ENCODE data around the gene PMEPA1.

Gene PMEPA1

GRCh38 chr20:57618764-57619050 is 91.1 kb downstream of the PMEPA1 start:
- TF ChIP-seq Cebpa-rat (IDR thresholded peaks at IDR 0.05) = no peak
- Histone ChIP-seq H3K9ac (no peak overlapping the region), H3K27me3 (peaks cover 9% of the 10 kb centered on the region), H3K27ac (peak overlapping the region; percentile 58; the same call in 1 of the 2 replicates), H3K36me3 (no peaks in the 10 kb centered on the region), H4K20me1 (peaks cover 19% of the 10 kb centered on the region), H3K4me1 (peaks cover 83% of the 10 kb centered on the region), H3K9me3 (no peaks in the 10 kb centered on the region), H3K4me2 (peak overlapping the region; percentile 95), H3K4me3 (peak overlapping the region; percentile 49)

GRCh38 chr20:57618091-57618763 is 91.6 kb downstream of the PMEPA1 start:
- Histone ChIP-seq H3K9ac (no peak overlapping the region), H3K36me3 (no peaks in the 10 kb centered on the region), H3K27ac (no peak overlapping the region), H3K27me3 (peaks cover 9% of the 10 kb centered on the region), H3K9me3 (no peaks in the 10 kb centered on the region), H3K4me2 (peak overlapping the region; percentile 95), H4K20me1 (peaks cover 19% of the 10 kb centered on the region), H3K4me3 (peak overlapping the region; percentile 49; the same call in 1 of the 2 replicates), H3K4me1 (peaks cover 87% of the 10 kb centered on the region)
- TF ChIP-seq Cebpa-rat (IDR thresholded peaks at IDR 0.05) = no peak

GRCh38 chr20:57617079-57617795 is 92.6 kb downstream of the PMEPA1 start:
- Histone ChIP-seq H3K4me3 (no peak overlapping the region), H3K27ac (no peak overlapping the region), H3K27me3 (peaks cover 9% of the 10 kb centered on the region), H3K9me3 (no peaks in the 10 kb centered on the region), H3K4me1 (peaks cover 78% of the 10 kb centered on the region), H3K9ac (no peak overlapping the region), H4K20me1 (peaks cover 19% of the 10 kb centered on the region), H3K36me3 (no peaks in the 10 kb centered on the region), H3K4me2 (peak overlapping the region; percentile 95)
- TF ChIP-seq Cebpa-rat (IDR thresholded peaks at IDR 0.05) = no peak

GRCh38 chr20:57616143-57616951 is 93.5 kb downstream of the PMEPA1 start:
- Histone ChIP-seq H3K36me3 (no peaks in the 10 kb centered on the region), H3K9me3 (no peaks in the 10 kb centered on the region), H3K27ac (no peak overlapping the region), H3K4me3 (no peak overlapping the region), H4K20me1 (peaks cover 19% of the 10 kb centered on the region), H3K4me2 (peak overlapping the region; percentile 95), H3K27me3 (peaks cover 9% of the 10 kb centered on the region), H3K9ac (no peak overlapping the region), H3K4me1 (peaks cover 69% of the 10 kb centered on the region)
- TF ChIP-seq Cebpa-rat (IDR thresholded peaks at IDR 0.05) = no peak

GRCh38 chr20:57615445-57615811 is 94.4 kb downstream of the PMEPA1 start:
- Histone ChIP-seq H3K4me3 (no peak overlapping the region), H3K27ac (no peak overlapping the region), H3K27me3 (peaks cover 9% of the 10 kb centered on the region), H3K9ac (no peak overlapping the region), H3K36me3 (no peaks in the 10 kb centered on the region), H3K4me2 (peak overlapping the region; percentile 95; the same call in 1 of the 2 replicates), H3K4me1 (peaks cover 68% of the 10 kb centered on the region), H3K9me3 (no peaks in the 10 kb centered on the region), H4K20me1 (peaks cover 18% of the 10 kb centered on the region)
- TF ChIP-seq Cebpa-rat (IDR thresholded peaks at IDR 0.05) = no peak

- Histone ChIP-seq H3K4me1 (peaks cover 67% of the 10 kb centered on the region), H3K36me3 (no peaks in the 10 kb centered on the region), H3K4me2 (peak overlapping the region; percentile 95; the same call in 1 of the 2 replicates), H4K20me1 (peaks cover 12% of the 10 kb centered on the region; the same call in 1 of the 2 replicates), H3K27ac (no peak overlapping the region), H3K4me3 (no peak overlapping the region), H3K9me3 (no peaks in the 10 kb centered on the region), H3K9ac (no peak overlapping the region), H3K27me3 (peaks cover 9% of the 10 kb centered on the region)
- TF ChIP-seq Cebpa-rat (IDR thresholded peaks at IDR 0.05) = no peak
Measured at GRCh38 chr20:57614490-57615444, 95.0 kb downstream of the PMEPA1 start.

GRCh38 chr20:57613481-57613921 is 96.3 kb downstream of the PMEPA1 start:
- no peaks in the 10 kb centered on the region for H3K36me3 ChIP-seq
- peaks cover 64% of the 10 kb centered on the region for H3K4me1 ChIP-seq
- peak overlapping the region; percentile 56 for H3K4me2 ChIP-seq
- no peak overlapping the region for H3K4me3 ChIP-seq
- peaks cover 9% of the 10 kb centered on the region for H3K27me3 ChIP-seq
- H4K20me1 ChIP-seq = peaks cover 6% of the 10 kb centered on the region; the same call in 1 of the 2 replicates
- H3K9ac ChIP-seq = no peak overlapping the region
- no peak overlapping the region for H3K27ac ChIP-seq
- H3K9me3 ChIP-seq = no peaks in the 10 kb centered on the region
- TF ChIP-seq Cebpa-rat (IDR thresholded peaks at IDR 0.05) = no peak

- peaks cover 58% of the 10 kb centered on the region for H3K4me1 ChIP-seq
- H3K36me3 ChIP-seq = no peaks in the 10 kb centered on the region
- no peak overlapping the region for H3K4me3 ChIP-seq
- peaks cover 9% of the 10 kb centered on the region for H3K27me3 ChIP-seq
- no peak for TF ChIP-seq Cebpa-rat (IDR thresholded peaks at IDR 0.05)
- H4K20me1 ChIP-seq = peaks cover 2% of the 10 kb centered on the region; the same call in 1 of the 2 replicates
- H3K27ac ChIP-seq = no peak overlapping the region
- H3K9ac ChIP-seq = no peak overlapping the region
- H3K9me3 ChIP-seq = no peaks in the 10 kb centered on the region
- H3K4me2 ChIP-seq = no peak overlapping the region
Measured at GRCh38 chr20:57612916-57613315, 96.9 kb downstream of the PMEPA1 start.

GRCh38 chr20:57612436-57612835 is 97.4 kb downstream of the PMEPA1 start:
- Histone ChIP-seq H3K36me3 (no peaks in the 10 kb centered on the region), H3K9me3 (no peaks in the 10 kb centered on the region), H3K4me2 (no peak overlapping the region), H3K9ac (no peak overlapping the region), H3K27me3 (peaks cover 9% of the 10 kb centered on the region), H3K4me3 (no peak overlapping the region), H4K20me1 (no peaks in the 10 kb centered on the region), H3K27ac (no peak overlapping the region), H3K4me1 (peaks cover 54% of the 10 kb centered on the region)
- no peak for TF ChIP-seq Cebpa-rat (IDR thresholded peaks at IDR 0.05)

All from BLaER1 (cell line).